GM12891 (cell line): ENCODE measurements around the gene SLC9A1.

Experiments
- POLR2A ChIP-seq: IDR thresholded peaks from 2 replicates; pipeline ENCODE4 v1.6.1; 2011; ENCODE audit warnings: low read depth, low read length, control low read depth
- POLR2AphosphoS5 ChIP-seq: IDR thresholded peaks from 2 replicates; pipeline ENCODE4 v1.6.1; 2011; ENCODE audit warnings: low read depth, low read length, control low read depth
- TAF1 ChIP-seq: IDR thresholded peaks from 2 replicates; pipeline ENCODE4 v1.6.1; 2011; ENCODE audit warnings: low read depth, low read length, control low read depth

DNA sequence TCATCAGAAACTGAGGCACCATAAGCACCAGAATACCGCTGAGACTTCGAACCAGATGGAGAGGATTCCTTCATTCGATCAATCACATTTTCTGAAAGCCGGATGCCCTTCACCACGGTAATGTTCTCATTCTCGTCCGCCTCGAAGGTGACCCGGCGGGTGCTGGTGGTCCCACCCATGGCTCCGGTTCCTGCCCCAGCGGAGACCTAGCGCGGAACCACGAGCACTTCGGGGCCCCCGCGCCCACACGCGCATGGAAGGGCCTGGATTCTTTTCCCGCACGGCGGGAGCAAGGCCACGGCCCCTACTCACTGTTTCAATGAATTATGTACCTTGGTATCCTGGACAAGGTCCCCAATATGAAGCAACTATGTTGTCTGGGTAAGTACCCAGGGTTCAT is 46.4 kb upstream of the SLC9A1 start:
- TF ChIP-seq POLR2A (no peak), TAF1 (no peak), POLR2AphosphoS5 (no peak)
